BJ (cell line): Measurements from ENCODE around the gene ERBB2. TPM values are rescaled to one million over a fixed set of nuclear protein-coding genes. Genes with fewer than 3 reads are reported as not detected.
A peak's percentile ranks its signal among the peaks of the same experiment; 100 is the strongest.

Experiments used
- CTCF ChIA-PET: fragments of 350-600 bp; formaldehyde crosslinking; extraction: SDS; loops from one replicate; lab custom pipeline; 2021; ENCODE audit warnings: antibody characterized with exemption, inconsistent platforms; lab: Yijun Ruan, JAX
- POLR2A ChIA-PET: fragments of 300-600 bp; sonication (Branson Sonifier 250); formaldehyde crosslinking; extraction: SDS; loops from one replicate; lab custom pipeline; 2021; ENCODE audit warnings: antibody characterized with exemption; lab: Charles Lee
- DNase-seq: peaks from one replicate; pipeline ENCODE4 v3.0.0-alpha.2; 2011; ENCODE audit warnings: low read depth
- H3K27me3 ChIP-seq: 2 replicates; pipeline ENCODE4 v1.6.0; 2011; ENCODE audit warnings: low read length; ENCODE audit not compliant: control insufficient read depth, insufficient read depth
- H3K36me3 ChIP-seq: 2 replicates; pipeline ENCODE4 v1.5.1; 2011; ENCODE audit warnings: low read length; ENCODE audit not compliant: control insufficient read depth, insufficient read depth
- H3K4me3 ChIP-seq: 2 replicates; pipeline ENCODE4 v1.5.1; 2011; ENCODE audit warnings: low read depth, mild to moderate bottlenecking, control low read depth, low read length
- polyA plus RNA-seq: library from polyadenylated mRNA; depleted of rRNA; stranded (reverse); fragments of >200 nt; gene quantifications from 2 replicates; pipeline ENCODE4 v1.2.3, GENCODE V29; 2011
- TF ChIP-seq, protein P1 (sequence below): IDR thresholded peaks from 2 replicates; pipeline ENCODE4 v1.5.1; 2011; ENCODE audit warnings: low read depth, mild to moderate bottlenecking, control low read depth, inconsistent platforms, low read length, moderate library complexity; ENCODE audit not compliant: insufficient read depth

ERBB2 gene
- polyA plus RNA-seq, 1 experiment: 35.4 TPM

DNA sequence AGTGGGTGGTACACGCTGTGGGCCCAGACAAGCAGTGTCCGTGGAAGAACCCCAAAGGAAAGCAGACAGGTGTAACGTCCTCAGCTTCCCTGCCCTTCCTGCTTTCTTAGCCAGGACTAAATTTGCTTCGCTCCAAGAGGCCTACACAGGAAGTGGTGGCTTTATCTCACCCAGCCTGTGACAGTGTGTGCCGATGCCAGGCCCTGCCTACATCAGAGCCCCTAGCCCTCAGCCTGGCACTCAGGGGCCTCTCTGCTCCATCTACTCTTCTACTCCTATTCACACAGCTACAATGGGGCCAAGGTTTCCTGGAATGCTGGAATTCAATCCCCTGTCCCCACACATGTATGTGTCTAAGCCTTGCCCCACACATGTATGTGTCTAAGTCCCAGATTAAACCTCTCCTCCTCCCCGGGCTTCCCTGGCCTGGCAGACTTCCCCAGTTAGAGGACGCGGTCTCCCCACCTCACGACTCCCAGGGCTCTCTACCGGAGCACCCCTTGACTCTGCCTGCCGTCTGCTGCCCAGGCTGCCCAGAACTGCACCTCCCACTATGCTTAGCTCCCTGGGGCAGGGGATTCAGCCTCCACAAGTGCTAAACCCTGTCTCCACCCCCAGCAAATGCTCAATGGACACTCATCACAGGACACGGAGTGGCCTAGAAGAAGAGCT lies 20.2 kb upstream of the ERBB2 start:
- ChIA-PET CTCF (interaction anchor here (1.0 to 16.9 kb wide), 4 partner anchors 8 to 58 kb away, joined by 3 to 185 read pairs (median 10); partner anchors contain the start of genes PGAP3, PNMT and PPP1R1B), POLR2A (no interaction called here)
- peaks cover 2% of the 10 kb centered on the region; the same call in 1 of the 2 replicates for H3K36me3 ChIP-seq
- no peak overlapping the region for H3K4me3 ChIP-seq
- no peaks in the 10 kb centered on the region for H3K27me3 ChIP-seq
- TF ChIP-seq, protein P1, sequence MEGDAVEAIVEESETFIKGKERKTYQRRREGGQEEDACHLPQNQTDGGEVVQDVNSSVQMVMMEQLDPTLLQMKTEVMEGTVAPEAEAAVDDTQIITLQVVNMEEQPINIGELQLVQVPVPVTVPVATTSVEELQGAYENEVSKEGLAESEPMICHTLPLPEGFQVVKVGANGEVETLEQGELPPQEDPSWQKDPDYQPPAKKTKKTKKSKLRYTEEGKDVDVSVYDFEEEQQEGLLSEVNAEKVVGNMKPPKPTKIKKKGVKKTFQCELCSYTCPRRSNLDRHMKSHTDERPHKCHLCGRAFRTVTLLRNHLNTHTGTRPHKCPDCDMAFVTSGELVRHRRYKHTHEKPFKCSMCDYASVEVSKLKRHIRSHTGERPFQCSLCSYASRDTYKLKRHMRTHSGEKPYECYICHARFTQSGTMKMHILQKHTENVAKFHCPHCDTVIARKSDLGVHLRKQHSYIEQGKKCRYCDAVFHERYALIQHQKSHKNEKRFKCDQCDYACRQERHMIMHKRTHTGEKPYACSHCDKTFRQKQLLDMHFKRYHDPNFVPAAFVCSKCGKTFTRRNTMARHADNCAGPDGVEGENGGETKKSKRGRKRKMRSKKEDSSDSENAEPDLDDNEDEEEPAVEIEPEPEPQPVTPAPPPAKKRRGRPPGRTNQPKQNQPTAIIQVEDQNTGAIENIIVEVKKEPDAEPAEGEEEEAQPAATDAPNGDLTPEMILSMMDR: no peak
- DNase-seq: no peak

GRCh38 chr17:39683295-39683939 lies 16.4 kb upstream of the ERBB2 start:
- Histone ChIP-seq H3K4me3 (no peak overlapping the region), H3K27me3 (no peaks in the 10 kb centered on the region), H3K36me3 (peaks cover 4% of the 10 kb centered on the region; the same call in 1 of the 2 replicates)
- no peak for DNase-seq
- TF ChIP-seq, protein P1: no peak
- ChIA-PET POLR2A (no interaction called here), CTCF (interaction anchor here (1.0 to 1.6 kb wide), 3 partner anchors 29 to 136 kb away, joined by 3 to 5 read pairs (median 4); no protein-coding TSS in a partner anchor)

DNA sequence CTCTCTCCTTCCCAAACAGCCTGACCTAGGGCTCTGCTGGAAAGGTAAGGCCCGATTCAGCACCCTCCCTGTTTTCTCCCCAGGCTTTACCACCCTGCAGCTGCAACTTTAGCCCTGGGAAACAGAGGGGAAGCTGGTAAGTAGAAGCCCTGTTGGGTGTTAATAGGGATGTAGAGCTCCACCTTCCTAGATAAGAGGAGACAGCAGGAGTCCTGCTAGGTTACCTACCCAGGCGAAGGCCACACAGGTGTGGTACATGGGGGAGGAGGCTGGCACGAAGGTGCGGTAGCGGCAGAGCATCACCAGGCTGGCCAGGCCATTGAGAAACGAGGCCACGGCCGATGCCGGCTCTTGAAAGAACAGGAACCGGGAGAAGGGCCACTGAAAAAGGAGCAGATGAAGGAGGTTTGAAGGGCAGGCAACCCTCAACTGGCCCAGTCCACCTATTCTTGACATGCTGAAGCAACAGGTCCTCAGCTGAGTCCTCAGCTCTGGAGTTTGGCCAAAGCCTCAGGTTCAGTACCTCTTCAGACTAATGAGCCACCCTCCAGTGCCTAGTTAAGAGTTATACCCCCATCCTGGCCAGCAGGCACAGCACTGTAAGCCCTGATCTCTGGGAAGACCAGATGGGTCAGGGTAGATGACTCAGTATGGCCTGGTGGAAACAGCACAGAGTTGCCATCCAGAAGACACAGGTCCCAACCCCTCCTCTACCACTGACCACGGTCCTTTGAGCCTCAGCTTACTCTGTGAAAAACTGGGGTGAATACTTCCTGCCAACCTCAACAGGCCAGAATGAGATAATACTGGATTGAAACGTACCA lies 15.3 kb upstream of the ERBB2 start:
- CTCF ChIA-PET: no interaction called here
- no peaks in the 10 kb centered on the region for H3K27me3 ChIP-seq
- no peak for DNase-seq
- TF ChIP-seq, protein P1: no peak
- H3K4me3 ChIP-seq: no peak overlapping the region
- POLR2A ChIA-PET: no interaction called here
- H3K36me3 ChIP-seq: peaks cover 4% of the 10 kb centered on the region; the same call in 1 of the 2 replicates

GRCh38 chr17:39687101-39687545 lies 12.7 kb upstream of the ERBB2 start:
- POLR2A ChIA-PET: interaction anchor here (1.2 kb wide), 1 partner anchor 13 kb away, joined by 16 read pairs; the partner anchor contains the start of gene ERBB2
- Histone ChIP-seq H3K36me3 (peaks cover 3% of the 10 kb centered on the region; the same call in 1 of the 2 replicates), H3K4me3 (peak overlapping the region; percentile 72), H3K27me3 (no peaks in the 10 kb centered on the region)
- no peak for DNase-seq
- TF ChIP-seq, protein P1: no peak
- CTCF ChIA-PET: interaction anchor here (1.0 to 1.9 kb wide), 5 partner anchors 8 to 65 kb away, joined by 3 to 8 read pairs (median 3); no protein-coding TSS in a partner anchor
